ENCODE data around the gene NFIA.

NFIA gene

DNA sequence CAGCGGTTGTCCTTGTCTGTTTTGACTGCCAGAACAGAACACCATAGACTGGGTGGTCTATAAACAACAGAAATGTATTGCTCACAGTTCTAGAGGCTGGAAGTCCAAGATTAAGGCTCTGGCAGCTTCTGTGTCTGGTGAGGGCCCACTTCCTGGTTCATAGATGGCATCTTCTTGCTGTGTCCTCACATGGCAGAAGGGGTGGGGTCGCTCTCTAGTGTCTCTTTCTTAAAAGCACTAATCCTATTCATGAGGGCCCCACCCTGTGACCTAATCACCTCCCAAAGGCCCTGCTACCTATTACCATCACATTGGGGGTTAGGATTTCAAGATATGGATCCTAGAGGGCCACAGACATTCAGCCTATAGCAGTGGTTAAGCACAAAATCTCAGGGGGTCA lies 304.4 kb downstream of the NFIA start:
- no peak for DNase-seq

GRCh38 chr1:61387829-61388228 lies 305.5 kb downstream of the NFIA start:
- DNase-seq = no peak

GRCh38 chr1:61388566-61388965 lies 306.2 kb downstream of the NFIA start:
- no peak for DNase-seq

- no peak for DNase-seq
Measured at GRCh38 chr1:61389194-61389925, 307.0 kb downstream of the NFIA start.

- no peak for DNase-seq
Measured at GRCh38 chr1:61389926-61390845, 307.8 kb downstream of the NFIA start.

- DNase-seq = no peak
Measured at GRCh38 chr1:61391730-61392129, 309.4 kb downstream of the NFIA start.

- no peak for DNase-seq
Measured at GRCh38 chr1:61392409-61393242, 310.3 kb downstream of the NFIA start.

DNA sequence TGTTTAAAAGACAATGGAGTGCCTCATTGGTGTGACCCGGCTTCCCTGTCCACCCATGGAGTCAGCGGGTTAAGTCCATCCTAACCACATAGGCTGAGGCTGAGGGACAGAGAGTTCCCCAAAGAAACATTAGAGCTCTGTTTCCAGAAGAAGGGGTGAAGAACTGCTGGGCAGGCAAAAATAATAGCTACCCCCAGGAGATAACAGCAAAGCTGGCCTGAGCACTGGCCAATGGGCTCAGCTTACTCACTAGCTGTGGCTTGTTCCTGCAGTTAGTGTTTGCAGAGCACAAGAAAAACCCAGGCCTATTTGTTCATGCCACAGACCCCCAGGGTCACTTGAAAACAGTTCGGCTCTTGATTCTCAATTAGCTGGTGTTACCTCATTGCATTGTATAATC lies 311.2 kb downstream of the NFIA start:
- no peak for DNase-seq

GRCh38 chr1:61395146-61395800 lies 312.9 kb downstream of the NFIA start:
- DNase-seq = no peak

- DNase-seq = no peak
Measured at GRCh38 chr1:61397495-61397894, 315.1 kb downstream of the NFIA start.

- DNase-seq = no peak
Measured at GRCh38 chr1:61397935-61398334, 315.6 kb downstream of the NFIA start.

DNA sequence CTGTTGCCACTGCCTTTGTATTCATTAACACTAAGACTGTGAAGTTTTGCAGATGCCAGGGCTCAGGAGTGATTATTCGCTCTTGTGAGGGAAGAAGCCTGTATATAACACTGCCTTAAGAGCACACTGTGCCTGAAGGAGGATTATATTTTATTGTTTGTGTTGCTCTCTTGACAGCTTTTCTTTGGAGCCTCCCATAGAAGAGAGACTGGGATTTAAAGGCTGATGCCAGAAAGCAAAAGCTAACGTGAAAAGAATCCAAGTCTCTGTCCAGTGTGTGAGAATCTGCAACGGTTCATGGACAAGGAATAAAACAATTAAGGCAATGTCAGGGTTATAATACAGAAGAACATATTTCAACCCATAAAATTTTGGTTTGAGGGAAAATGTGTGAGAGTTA lies 316.8 kb downstream of the NFIA start:
- no peak for DNase-seq

GRCh38 chr1:61400131-61400770 lies 317.9 kb downstream of the NFIA start:
- DNase-seq = no peak

- DNase-seq = no peak
Measured at GRCh38 chr1:61400997-61401396, 318.6 kb downstream of the NFIA start.

DNA sequence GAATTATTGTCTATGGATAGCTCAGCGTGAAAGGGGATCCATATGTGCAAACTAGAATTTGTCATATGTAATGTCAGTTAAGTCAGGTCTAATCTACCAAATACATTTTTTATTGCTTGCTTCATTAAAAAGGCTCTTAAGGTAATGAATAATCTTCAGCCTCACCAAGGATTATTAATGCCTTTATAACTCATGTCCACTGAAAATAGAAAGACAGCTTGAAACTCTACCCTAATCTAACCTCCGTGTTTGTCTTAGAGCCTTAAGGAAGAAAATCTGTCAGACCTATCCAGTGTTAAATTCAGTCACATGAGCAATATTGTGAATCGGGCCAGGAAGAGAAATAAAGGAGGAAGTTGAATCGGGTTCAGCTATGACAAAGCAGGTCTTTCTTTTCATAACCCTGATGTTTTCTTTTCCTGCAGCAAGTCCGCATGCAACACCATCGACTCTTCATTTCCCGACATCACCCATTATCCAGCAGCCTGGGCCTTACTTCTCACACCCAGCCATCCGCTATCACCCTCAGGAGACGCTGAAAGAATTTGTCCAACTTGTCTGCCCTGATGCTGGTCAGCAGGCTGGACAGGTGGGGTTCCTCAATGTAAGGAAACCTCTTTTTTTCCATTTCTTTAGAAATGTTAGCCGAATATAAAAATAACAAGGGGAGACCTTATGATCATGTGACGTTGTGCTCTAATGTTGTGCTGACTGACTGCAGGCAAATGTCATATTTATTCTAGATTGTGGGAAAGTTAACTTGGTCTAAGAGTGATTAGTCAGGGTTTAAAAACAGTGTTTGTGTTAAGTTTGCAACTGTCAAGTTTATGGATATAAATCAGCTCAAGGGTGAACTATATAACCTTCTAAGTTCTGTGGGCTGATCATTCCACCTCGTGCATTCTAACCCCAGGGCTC lies 321.6 kb downstream of the NFIA start:
- DNase-seq = no peak

DNA sequence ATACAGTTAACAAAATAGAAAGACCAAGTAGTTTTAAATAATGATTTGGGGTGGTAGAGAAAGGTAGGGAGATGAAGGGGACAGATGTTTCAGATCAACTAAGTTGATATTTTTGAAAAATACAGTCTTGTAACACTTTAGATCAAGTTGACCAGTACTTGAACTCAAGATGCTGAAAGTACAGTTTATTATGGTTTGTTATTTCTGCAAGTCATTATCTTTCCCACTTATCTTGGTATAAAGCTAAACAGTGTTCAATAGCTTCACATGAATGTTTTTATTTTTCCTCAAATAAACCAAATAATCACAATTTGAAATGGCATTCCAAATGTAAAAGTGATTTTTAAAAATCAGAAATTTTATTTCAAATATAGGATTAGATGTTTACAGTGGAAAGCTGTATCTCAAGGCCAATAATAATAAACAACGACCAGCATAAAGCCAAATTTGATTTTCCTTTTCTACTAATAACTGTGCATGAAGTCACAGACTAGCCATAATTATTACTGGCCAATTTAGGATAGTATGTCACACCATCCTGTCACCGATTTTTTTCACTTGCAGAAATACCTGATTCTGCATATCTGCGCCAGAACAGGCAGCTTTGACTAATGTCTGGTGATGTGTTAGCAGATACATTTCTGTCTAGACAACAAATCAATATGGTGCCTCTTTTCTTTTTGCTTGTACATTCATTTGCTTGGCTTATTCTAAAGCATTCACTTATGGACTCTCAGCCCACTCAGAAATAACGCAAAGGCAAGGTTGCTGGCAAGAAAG lies 322.4 kb downstream of the NFIA start:
- DNase-seq = no peak

- DNase-seq = no peak
Measured at GRCh38 chr1:61406467-61406866, 324.1 kb downstream of the NFIA start.

DNA sequence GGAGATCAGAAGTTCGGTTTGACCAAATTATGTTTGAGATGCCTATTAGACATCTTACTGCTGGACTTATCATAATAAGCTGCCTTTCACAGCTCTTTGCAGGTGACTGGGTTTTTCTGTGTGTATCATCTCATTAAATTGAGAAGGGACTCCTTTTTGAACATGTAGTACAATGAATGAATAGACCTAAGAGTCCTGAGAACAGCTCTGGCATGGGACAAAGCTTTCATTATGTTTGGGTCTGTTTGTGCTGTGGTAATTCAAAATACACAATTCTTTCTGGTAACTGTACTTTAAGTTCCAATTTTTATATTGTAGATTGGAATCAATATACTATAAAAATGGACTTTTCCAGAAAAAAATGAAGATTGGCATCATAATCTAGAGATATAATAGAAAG lies 330.2 kb downstream of the NFIA start:
- no peak for DNase-seq

DNA sequence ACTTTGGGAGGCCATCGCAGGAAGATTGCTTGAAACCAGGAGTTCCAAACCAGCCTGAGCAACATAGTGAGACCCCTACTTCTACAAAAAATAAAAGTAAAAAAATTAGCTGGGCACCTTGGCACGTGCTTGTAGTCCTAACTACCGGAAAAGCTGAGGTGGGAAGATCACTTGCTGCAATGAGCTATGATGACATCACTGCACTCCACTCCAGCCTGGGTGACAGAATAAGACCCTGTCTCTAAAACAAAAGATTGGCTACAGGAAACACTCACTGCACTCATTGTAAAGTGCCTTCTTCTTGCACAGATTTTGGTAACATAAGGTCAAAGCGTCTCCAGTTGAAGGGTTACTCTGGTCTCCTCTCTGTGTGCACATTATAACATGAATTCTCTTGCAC lies 336.8 kb downstream of the NFIA start:
- no peak for DNase-seq

- no peak for DNase-seq
Measured at GRCh38 chr1:61419657-61420056, 337.3 kb downstream of the NFIA start.

Data from activated CD4-positive, alpha-beta T cell treated with anti-CD3 and anti-CD28 coated beads, Interleukin-2, amount 50 U/mL, for 1 hour (primary cell).